ENCODE data around the gene ZNFX1.

- TF ChIP-seq CTCF (IDR thresholded peaks at IDR 0.05) (no peak), POLR2A (IDR thresholded peaks at IDR 0.05) (no peak)
Observed at GRCh38 chr20:49281913-49282467, 4.1 kb upstream of the ZNFX1 start.
